ENCODE results near the gene ADAM19.
"Not testable (repeated sequence)": the region's sequence is repeated elsewhere in the genome, so short reads cannot be mapped to it uniquely, and the experiment has no call there.

The ADAM19 gene

DNA sequence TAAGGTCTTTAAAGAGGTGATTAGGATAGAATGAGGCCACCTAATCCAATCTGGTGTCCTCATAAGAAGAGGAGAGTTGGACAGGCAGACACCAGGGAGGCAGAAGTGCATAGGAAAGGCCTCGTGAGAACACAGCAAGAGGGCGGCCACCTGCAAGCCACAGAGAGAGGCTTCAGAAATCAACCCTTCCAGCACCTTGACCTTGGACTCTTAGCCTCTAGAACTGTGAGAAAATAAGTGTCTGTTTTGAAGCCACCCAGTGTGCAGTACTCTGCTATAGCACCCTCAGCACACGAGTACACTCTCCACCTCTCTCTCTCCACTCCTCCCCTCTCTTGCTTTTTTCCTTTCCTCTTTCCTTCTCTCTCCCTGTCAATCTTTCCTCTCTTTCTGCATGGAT, 88.7 kb downstream of the ADAM19 start:
- no peak for DNase-seq (ENCODE audit: low read depth in 2 of 2)

- no peak for DNase-seq (ENCODE audit: low read depth in 2 of 2)
Measured at GRCh38 chr5:157486221-157486681, 89.3 kb downstream of the ADAM19 start.

- DNase-seq (ENCODE audit: low read depth in 2 of 2): no peak
Measured at GRCh38 chr5:157485811-157486210, 89.8 kb downstream of the ADAM19 start.

DNA sequence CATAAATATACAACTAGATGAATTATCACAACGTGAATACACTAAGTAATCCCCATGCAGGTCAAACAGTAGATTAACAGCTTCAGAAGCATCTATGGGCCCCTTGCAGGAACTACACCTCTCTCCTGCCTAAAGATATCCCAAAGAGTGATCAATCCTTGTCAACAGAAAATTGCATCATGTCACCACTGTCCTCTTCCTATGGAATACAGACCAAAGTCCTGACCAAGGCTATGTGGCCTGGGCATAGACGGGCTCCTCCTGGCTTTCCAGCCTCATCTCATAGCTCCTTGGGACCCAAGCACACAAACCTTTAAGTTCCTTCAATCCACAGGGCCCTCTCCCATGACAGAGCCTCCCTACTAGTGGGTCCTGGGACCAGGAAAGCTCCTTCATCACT, 90.2 kb downstream of the ADAM19 start:
- DNase-seq (ENCODE audit: low read depth in 2 of 2): no peak

GRCh38 chr5:157484768-157485167, 90.8 kb downstream of the ADAM19 start:
- no peak for DNase-seq (ENCODE audit: low read depth in 2 of 2)

DNA sequence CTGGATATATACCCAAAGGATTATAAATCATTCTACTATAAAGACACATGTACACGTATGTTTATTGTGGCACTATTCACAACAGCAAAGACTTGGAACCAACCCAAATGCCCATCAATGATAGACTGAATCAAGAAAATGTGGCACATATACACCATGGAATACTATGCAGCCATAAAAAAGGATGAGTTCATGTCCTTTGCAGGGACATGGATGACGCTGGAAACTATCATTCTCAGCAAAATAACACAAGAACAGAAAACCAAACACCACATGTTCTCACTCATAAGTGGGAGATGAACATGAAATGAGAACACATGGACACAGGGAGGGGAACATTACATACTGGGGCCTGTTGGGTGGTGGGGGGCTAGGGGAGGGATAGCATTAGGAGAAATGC, 92.9 kb downstream of the ADAM19 start:
- not testable (repeated sequence) for DNase-seq (ENCODE audit: low read depth in 2 of 2)

DNA sequence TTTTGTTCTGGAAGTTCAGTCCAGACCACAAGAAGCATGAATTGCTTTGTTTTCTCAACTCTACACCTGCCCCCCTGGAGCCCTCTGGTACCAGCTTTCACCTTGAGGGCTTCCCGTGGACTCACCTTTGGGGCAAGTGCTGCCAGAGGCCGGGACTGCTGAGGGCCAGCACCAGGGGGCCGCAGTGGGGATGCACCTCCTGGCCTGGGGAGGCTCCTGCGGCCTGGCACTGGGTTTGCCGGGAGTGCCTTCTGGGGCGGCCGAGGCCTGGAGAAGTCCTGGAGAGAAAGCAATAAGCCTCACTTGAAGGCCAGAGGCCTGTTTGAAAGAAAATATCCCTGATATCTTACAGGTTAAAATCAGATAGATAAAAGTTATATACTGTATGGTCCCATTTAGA, 93.9 kb downstream of the ADAM19 start:
- DNase-seq (ENCODE audit: low read depth in 2 of 2): no peak

- DNase-seq (ENCODE audit: low read depth in 2 of 2): no peak
Measured at GRCh38 chr5:157481265-157481664, 94.3 kb downstream of the ADAM19 start.

GRCh38 chr5:157479612-157480510, 95.7 kb downstream of the ADAM19 start:
- no peak for DNase-seq (ENCODE audit: low read depth in 2 of 2)

- DNase-seq (ENCODE audit: low read depth in 2 of 2): no peak
Measured at GRCh38 chr5:157479166-157479565, 96.4 kb downstream of the ADAM19 start.

- DNase-seq (ENCODE audit: low read depth in 2 of 2): no peak
Measured at GRCh38 chr5:157478726-157479125, 96.8 kb downstream of the ADAM19 start.

- DNase-seq (ENCODE audit: low read depth in 2 of 2): no peak
Measured at GRCh38 chr5:157477814-157478494, 97.6 kb downstream of the ADAM19 start.

- DNase-seq (ENCODE audit: low read depth in 2 of 2): no peak
Measured at GRCh38 chr5:157476702-157477408, 98.7 kb downstream of the ADAM19 start.

GRCh38 chr5:157475432-157475831, 100.1 kb downstream of the ADAM19 start:
- no peak for DNase-seq (ENCODE audit: low read depth in 2 of 2)

GRCh38 chr5:157473383-157474320, 101.9 kb downstream of the ADAM19 start:
- no peak for DNase-seq (ENCODE audit: low read depth in 2 of 2)

GRCh38 chr5:157471709-157472108, 103.9 kb downstream of the ADAM19 start:
- no peak for DNase-seq (ENCODE audit: low read depth in 2 of 2)

DNA sequence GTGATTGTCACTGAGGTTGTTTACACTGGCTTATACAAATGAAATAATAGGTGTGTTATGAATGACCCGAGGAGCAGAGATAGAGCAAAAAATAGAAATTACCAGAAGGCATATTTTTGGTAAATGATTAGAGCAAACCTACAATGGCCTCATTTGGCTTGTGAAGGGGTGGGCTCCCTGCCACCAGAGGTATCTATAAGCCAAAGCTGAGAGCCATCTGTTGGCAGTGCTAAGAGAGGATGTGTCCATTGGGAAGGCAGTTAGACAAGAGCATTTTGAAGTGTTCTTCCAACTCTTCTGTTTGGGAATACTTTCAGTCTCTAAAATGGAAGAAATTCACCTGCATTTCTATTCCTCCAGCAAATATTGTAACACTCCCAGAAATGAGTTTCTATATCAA, 104.9 kb downstream of the ADAM19 start:
- no peak for DNase-seq (ENCODE audit: low read depth in 2 of 2)

DNA sequence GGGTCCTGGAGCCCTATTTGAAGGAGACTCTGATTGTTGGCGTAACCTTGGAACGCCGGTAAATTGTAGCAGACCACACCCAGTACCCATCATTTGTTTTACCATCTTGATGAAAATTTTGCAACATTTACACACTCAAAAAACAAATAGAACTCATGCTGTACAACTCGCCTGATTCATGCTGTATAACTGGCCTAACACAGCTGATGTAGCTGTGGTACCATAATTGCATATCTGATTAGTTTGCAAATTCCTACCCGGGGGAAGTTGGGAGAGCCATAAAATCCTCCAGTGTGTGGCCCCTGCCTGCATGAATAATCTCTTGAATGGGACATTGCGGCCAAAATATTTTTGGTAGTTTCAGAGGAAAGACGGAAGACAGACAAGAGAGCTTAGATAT, 105.9 kb downstream of the ADAM19 start:
- no peak for DNase-seq (ENCODE audit: low read depth in 2 of 2)

DNA sequence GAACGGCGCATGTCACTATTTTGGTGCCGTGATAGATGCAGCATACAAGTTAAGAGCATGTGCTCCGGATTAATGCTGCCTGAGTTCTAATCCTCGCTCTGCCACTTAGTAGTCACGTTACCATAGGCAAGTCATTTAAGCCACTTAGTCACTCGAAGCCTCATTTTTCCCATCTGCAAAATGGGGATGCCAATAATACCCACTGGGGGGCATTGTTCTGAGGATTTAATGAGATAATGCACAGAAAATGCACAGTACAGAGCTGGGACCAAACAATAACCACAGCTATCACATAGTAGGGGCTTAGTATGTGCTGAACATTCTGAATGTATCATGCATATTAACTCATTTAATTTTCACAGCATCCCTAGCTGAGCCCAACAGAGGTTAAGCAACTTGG, 106.5 kb downstream of the ADAM19 start:
- DNase-seq (ENCODE audit: low read depth in 2 of 2): no peak

- DNase-seq (ENCODE audit: low read depth in 2 of 2): no peak
Measured at GRCh38 chr5:157468293-157468965, 107.1 kb downstream of the ADAM19 start.

Data from stimulated activated CD8-positive, alpha-beta memory T cell treated with anti-CD3 and anti-CD28 coated beads, Interleukin-2, amount 100 ng/mL, for 48 hours (primary cell).